Measurements from ENCODE around the gene FHL3. TPM values are rescaled to one million over a fixed set of nuclear protein-coding genes. Genes with fewer than 3 reads are reported as not detected.

FHL3 gene
- 10 to 100 TPM; 19.1 to 46.4 (median 35.1) TPM for total RNA-seq

GRCh38 chr1:38005195-38006007 lies at the start of gene FHL3:
FHL3 (minus strand) TSS chr1:38005514; CDS start chr1:37999412, 6,102 bp downstream.
- Histone ChIP-seq H3K27me3 (no peaks in the 10 kb centered on the region), H3K36me3 (no peaks in the 10 kb centered on the region), H3K4me1 (peaks cover 49% of the 10 kb centered on the region), H3K4me3 (peak within 1 kb of the TSS; percentile 55), H3K27ac (peak within 1 kb of the TSS; percentile 81), H3K9me3 (no peaks in the 10 kb centered on the region)
- TF ChIP-seq CTCF (IDR thresholded peaks at IDR 0.05) (no peak), POLR2A (IDR thresholded peaks at IDR 0.05) (peak in 1 of 2 donors; percentile 23)
- 52% methylated on average over 3 of the region's 83 CpGs for WGBS
- peak; percentile 75 to 84 for DNase-seq (ENCODE audit: low spot score in 2 of 2)

- DNase-seq (ENCODE audit: low spot score in 2 of 2) = no peak
- no peaks in the 10 kb centered on the region for H3K36me3 ChIP-seq
- no peak overlapping the region for H3K27ac ChIP-seq
- TF ChIP-seq CTCF (IDR thresholded peaks at IDR 0.05) (no peak), POLR2A (IDR thresholded peaks at IDR 0.05) (no peak), EP300 (IDR thresholded peaks at IDR 0.05) (no peak), POLR2AphosphoS5 (IDR thresholded peaks at IDR 0.05) (no peak)
- H3K9me3 ChIP-seq = no peaks in the 10 kb centered on the region
- H3K4me3 ChIP-seq = no peak overlapping the region
- H3K4me1 ChIP-seq = peaks cover 30% of the 10 kb centered on the region
- peaks cover 9% of the 10 kb centered on the region for H3K27me3 ChIP-seq
- WGBS = 53% methylated on average over 7 of the region's 7 CpGs
Measured at GRCh38 chr1:38053416-38054091, 48.2 kb upstream of the FHL3 start.

- DNase-seq (ENCODE audit: low spot score in 2 of 2) = no peak
- no peak overlapping the region for H3K27ac ChIP-seq
- H3K27me3 ChIP-seq = peaks cover 9% of the 10 kb centered on the region
- TF ChIP-seq CTCF (IDR thresholded peaks at IDR 0.05) (no peak), EP300 (IDR thresholded peaks at IDR 0.05) (no peak), POLR2AphosphoS5 (IDR thresholded peaks at IDR 0.05) (no peak), POLR2A (IDR thresholded peaks at IDR 0.05) (no peak)
- WGBS = 31% methylated on average over 3 of the region's 3 CpGs
- H3K36me3 ChIP-seq = no peaks in the 10 kb centered on the region
- H3K4me3 ChIP-seq = no peak overlapping the region
- H3K4me1 ChIP-seq = peaks cover 36% of the 10 kb centered on the region
- no peaks in the 10 kb centered on the region for H3K9me3 ChIP-seq
Measured at GRCh38 chr1:38052750-38053415, 47.6 kb upstream of the FHL3 start.

- H3K4me3 ChIP-seq = no peak overlapping the region
- no peaks in the 10 kb centered on the region for H3K36me3 ChIP-seq
- 59% methylated on average over 7 of the region's 9 CpGs for WGBS
- peaks cover 10% of the 10 kb centered on the region for H3K27me3 ChIP-seq
- H3K27ac ChIP-seq = no peak overlapping the region
- TF ChIP-seq EP300 (IDR thresholded peaks at IDR 0.05) (no peak), POLR2AphosphoS5 (IDR thresholded peaks at IDR 0.05) (no peak), CTCF (IDR thresholded peaks at IDR 0.05) (no peak), POLR2A (IDR thresholded peaks at IDR 0.05) (no peak)
- DNase-seq (ENCODE audit: low spot score in 2 of 2) = no peak
- H3K9me3 ChIP-seq = no peaks in the 10 kb centered on the region
- H3K4me1 ChIP-seq = peaks cover 46% of the 10 kb centered on the region
Measured at GRCh38 chr1:38051079-38051543, 45.8 kb upstream of the FHL3 start.

All from suprapubic skin (tissue), 4 donors.